Measurements from ENCODE around the gene SLC6A17. TPM values are rescaled to one million over a fixed set of nuclear protein-coding genes. Genes with fewer than 3 reads are reported as not detected.

SLC6A17 gene
- total RNA-seq, 1 experiment from 2014 or later: 0.17 TPM

DNA sequence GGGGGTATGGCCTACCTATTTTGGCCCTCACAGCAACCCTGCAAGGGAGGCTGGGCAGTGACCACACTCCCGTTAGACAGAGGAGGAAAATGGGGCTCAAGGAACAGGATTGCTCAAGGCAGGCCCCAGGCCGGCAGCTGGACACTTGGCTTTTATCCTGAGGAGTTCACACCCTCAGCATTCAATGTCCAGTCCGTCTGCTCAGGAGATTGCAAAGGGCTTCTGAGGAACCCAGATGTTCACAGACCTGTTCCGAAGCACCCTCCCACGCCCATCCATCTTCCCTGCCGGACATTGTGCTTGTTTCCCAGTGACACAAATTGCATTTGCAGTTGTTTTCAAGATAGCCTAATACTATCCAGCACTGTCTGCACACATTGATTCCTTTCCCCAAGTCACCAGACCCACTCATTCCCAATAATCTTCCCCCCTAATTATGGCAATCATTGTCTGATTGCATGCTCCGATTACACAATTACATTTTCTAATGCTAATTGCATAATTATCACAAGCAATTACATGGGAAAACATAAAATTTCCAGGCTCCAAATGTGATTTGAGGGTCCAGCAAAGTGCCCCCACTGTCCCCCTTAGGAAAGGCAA is 42.3 kb upstream of the SLC6A17 start:
- no peak overlapping the region for H3T11ph ChIP-seq (ENCODE audit: low read length)
- no peaks in the 10 kb centered on the region for H4K20me1 ChIP-seq (ENCODE audit: control insufficient read depth, insufficient read depth, insufficient read length)
- H3K4me1 ChIP-seq (ENCODE audit: insufficient read depth, low read length): no peaks in the 10 kb centered on the region
- no peak overlapping the region for H3K56ac ChIP-seq (ENCODE audit: insufficient read length, low read depth, low read length)
- WGBS (ENCODE audit: extremely low coverage, insufficient read length, low lambda C conversion rate): 100% methylated on average over 1 of the region's 7 CpGs
- no peak overlapping the region for H3K4me2 ChIP-seq (ENCODE audit: insufficient read depth, insufficient read length, low read length)
- no peak overlapping the region for H2BK5ac ChIP-seq (ENCODE audit: insufficient read length, low read length)
- H3K79me1 ChIP-seq (ENCODE audit: insufficient read depth, low read depth, low read length, poor library complexity, severe bottlenecking): no peaks in the 10 kb centered on the region
- H3K4ac ChIP-seq (ENCODE audit: low read depth, low read length): no peak overlapping the region
- no peaks in the 10 kb centered on the region for H3K9me3 ChIP-seq (ENCODE audit: control insufficient read depth, low read depth, low read length)
- no peak overlapping the region for H2BK120ac ChIP-seq (ENCODE audit: low read depth, low read length, poor library complexity, severe bottlenecking)
- H3K23ac ChIP-seq (ENCODE audit: insufficient read length, low read depth, low read length): no peak overlapping the region
- no peak overlapping the region for H3K27ac Mint-ChIP-seq
- no peak overlapping the region for H2AK5ac ChIP-seq (ENCODE audit: insufficient read length, low read length)
- TF ChIP-seq, protein P1, sequence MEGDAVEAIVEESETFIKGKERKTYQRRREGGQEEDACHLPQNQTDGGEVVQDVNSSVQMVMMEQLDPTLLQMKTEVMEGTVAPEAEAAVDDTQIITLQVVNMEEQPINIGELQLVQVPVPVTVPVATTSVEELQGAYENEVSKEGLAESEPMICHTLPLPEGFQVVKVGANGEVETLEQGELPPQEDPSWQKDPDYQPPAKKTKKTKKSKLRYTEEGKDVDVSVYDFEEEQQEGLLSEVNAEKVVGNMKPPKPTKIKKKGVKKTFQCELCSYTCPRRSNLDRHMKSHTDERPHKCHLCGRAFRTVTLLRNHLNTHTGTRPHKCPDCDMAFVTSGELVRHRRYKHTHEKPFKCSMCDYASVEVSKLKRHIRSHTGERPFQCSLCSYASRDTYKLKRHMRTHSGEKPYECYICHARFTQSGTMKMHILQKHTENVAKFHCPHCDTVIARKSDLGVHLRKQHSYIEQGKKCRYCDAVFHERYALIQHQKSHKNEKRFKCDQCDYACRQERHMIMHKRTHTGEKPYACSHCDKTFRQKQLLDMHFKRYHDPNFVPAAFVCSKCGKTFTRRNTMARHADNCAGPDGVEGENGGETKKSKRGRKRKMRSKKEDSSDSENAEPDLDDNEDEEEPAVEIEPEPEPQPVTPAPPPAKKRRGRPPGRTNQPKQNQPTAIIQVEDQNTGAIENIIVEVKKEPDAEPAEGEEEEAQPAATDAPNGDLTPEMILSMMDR (conservative IDR thresholded peaks at IDR 0.05): no peak
- H4K8ac ChIP-seq (replicated peaks; ENCODE audit: insufficient read length, low read depth, low read length): no peak overlapping the region
- H4K5ac ChIP-seq (ENCODE audit: insufficient read length, low read depth, low read length): no peak overlapping the region
- H3K4me1 Mint-ChIP-seq: no peaks in the 10 kb centered on the region
- DNase-seq: no peak
- no peak overlapping the region for H2BK20ac ChIP-seq (ENCODE audit: low read depth, low read length, poor library complexity, severe bottlenecking)
- no peaks in the 10 kb centered on the region for H3K23me2 ChIP-seq (ENCODE audit: insufficient read length, low read depth, low read length, poor library complexity, severe bottlenecking)
- no peak overlapping the region for H4K91ac ChIP-seq (ENCODE audit: insufficient read length, low read depth, low read length)
- H3K27me3 Mint-ChIP-seq (ENCODE audit: low read depth): peaks cover 30% of the 10 kb centered on the region
- no peak overlapping the region for H3K4me3 Mint-ChIP-seq
- no peak overlapping the region for H2BK12ac ChIP-seq (ENCODE audit: insufficient read length, low read depth, low read length)
- no peak overlapping the region for H3K27ac ChIP-seq (ENCODE audit: insufficient read length, low read depth, low read length)
- no peak overlapping the region for H3K18ac ChIP-seq (ENCODE audit: insufficient read length, low read depth, low read length)
- H3K9me3 Mint-ChIP-seq: no peaks in the 10 kb centered on the region
- no peak overlapping the region for H3K14ac ChIP-seq (ENCODE audit: insufficient read depth, low read length)
- H2BK15ac ChIP-seq (ENCODE audit: low read depth, low read length): no peak overlapping the region
- no peaks in the 10 kb centered on the region for H3K36me3 Mint-ChIP-seq (ENCODE audit: insufficient read depth in 1 of 3, low read depth in 3 of 3)
- H3K27me3 ChIP-seq (ENCODE audit: insufficient read depth, low read length): no peaks in the 10 kb centered on the region
- no peaks in the 10 kb centered on the region for H3K79me2 ChIP-seq (ENCODE audit: insufficient read depth, low read length)
- no peak overlapping the region for H3K9ac ChIP-seq (ENCODE audit: extremely low read depth, insufficient read length, low read length)
- H2AFZ ChIP-seq (ENCODE audit: low read length): no peak overlapping the region

All from H9 (cell line).